Mesenchymal stem cell (in vitro differentiated cells and primary cell): ENCODE data around the gene ACER3.

Source experiments
- DNase-seq: peaks from one replicate; pipeline ENCODE4 v3.0.0-alpha.2; 2013
- H2AFZ ChIP-seq: one replicate; pipeline ENCODE4 v1.6.1; 2013; ENCODE audit warnings: low read depth, mild to moderate bottlenecking, control low read depth, inconsistent platforms, low read length, moderate library complexity
- H2AK5ac ChIP-seq: 2 replicates; pipeline ENCODE4 v1.6.1; 2013; ENCODE audit warnings: low read length, moderate library complexity, mild to moderate bottlenecking, inconsistent platforms; ENCODE audit not compliant: severe bottlenecking
- H2BK120ac ChIP-seq: one replicate; pipeline ENCODE4 v1.6.1; 2013; ENCODE audit warnings: low read depth, mild to moderate bottlenecking, inconsistent platforms, low read length, moderate library complexity
- H2BK12ac ChIP-seq, 2 experiments: one replicate each; pipeline ENCODE4 v1.6.1; 2013; ENCODE audit warnings: inconsistent platforms in 2 of 2, low read length in 2 of 2, mild to moderate bottlenecking in 2 of 2, moderate library complexity in 2 of 2, control low read depth in 1 of 2
- H2BK15ac ChIP-seq: one replicate; pipeline ENCODE4 v1.6.1; 2013; ENCODE audit warnings: mild to moderate bottlenecking, low read depth, inconsistent platforms; ENCODE audit not compliant: poor library complexity, severe bottlenecking
- H2BK5ac ChIP-seq: 2 replicates; pipeline ENCODE4 v1.6.1; 2013; ENCODE audit warnings: low read depth, mild to moderate bottlenecking, low read length, control low read depth, inconsistent platforms; ENCODE audit not compliant: poor library complexity, severe bottlenecking
- H3K14ac ChIP-seq, 2 experiments: one replicate each; pipeline ENCODE4 v1.6.1; 2013; ENCODE audit warnings: inconsistent platforms in 2 of 2, low read length in 2 of 2, control low read depth in 1 of 2, mild to moderate bottlenecking in 1 of 2, moderate library complexity in 1 of 2
- H3K18ac ChIP-seq, 2 experiments: one replicate each; pipeline ENCODE4 v1.6.1; 2013; ENCODE audit warnings: inconsistent platforms in 2 of 2, low read length in 2 of 2, control low read depth in 1 of 2, low read depth in 1 of 2, mild to moderate bottlenecking in 1 of 2
- H3K23ac ChIP-seq, 2 experiments: one replicate each; pipeline ENCODE4 v1.6.1; 2013; ENCODE audit warnings: inconsistent platforms in 2 of 2, low read length in 2 of 2, mild to moderate bottlenecking in 2 of 2, moderate library complexity in 2 of 2, control low read depth in 1 of 2
- H3K27ac ChIP-seq: 2 replicates; pipeline ENCODE4 v1.5.1; 2013; ENCODE audit warnings: mild to moderate bottlenecking, moderate library complexity, low read length, control low read depth, inconsistent platforms; ENCODE audit not compliant: poor library complexity, severe bottlenecking
- H3K27me3 ChIP-seq, 2 experiments: 2 replicates each; pipeline versions ENCODE4 v1.6.1 to v1.7.0; 2013; ENCODE audit warnings: low read length in 2 of 2, mild to moderate bottlenecking in 2 of 2, moderate library complexity in 2 of 2, control low read depth in 1 of 2, inconsistent platforms in 1 of 2; ENCODE audit not compliant: control insufficient read depth in 1 of 2, insufficient read depth in 1 of 2
- H3K36me3 ChIP-seq, 2 experiments: 2 replicates each; pipeline versions ENCODE4 v1.6.1 to v1.7.0; 2013; ENCODE audit warnings: low read length in 2 of 2, control low read depth in 1 of 2, inconsistent platforms in 1 of 2, low read depth in 1 of 2, mild to moderate bottlenecking in 1 of 2; ENCODE audit not compliant: insufficient read depth in 2 of 2, control insufficient read depth in 1 of 2
- H3K4ac ChIP-seq, 2 experiments: one replicate each; pipeline ENCODE4 v1.6.1; 2013; ENCODE audit warnings: inconsistent platforms in 2 of 2, low read length in 2 of 2, mild to moderate bottlenecking in 2 of 2, moderate library complexity in 2 of 2, control low read depth in 1 of 2, low read depth in 1 of 2
- H3K4me1 ChIP-seq: 2 replicates; pipeline ENCODE4 v1.6.1; 2013; ENCODE audit warnings: low read depth, low read length, control low read depth; ENCODE audit not compliant: control insufficient read depth, insufficient read depth
- H3K4me2 ChIP-seq: 2 replicates; pipeline ENCODE4 v1.6.1; 2013; ENCODE audit warnings: low read length, mild to moderate bottlenecking, inconsistent platforms; ENCODE audit not compliant: poor library complexity, severe bottlenecking
- H3K4me3 ChIP-seq, 2 experiments: 2 replicates each; pipeline versions ENCODE4 v1.5.1 to v1.7.0; 2013; ENCODE audit warnings: low read length in 2 of 2, mild to moderate bottlenecking in 2 of 2, control low read depth in 1 of 2, low read depth in 1 of 2; ENCODE audit not compliant: insufficient read depth in 1 of 2
- H3K79me1 ChIP-seq: replicated peaks from 2 replicates; pipeline ENCODE4 v1.6.1; 2013; ENCODE audit warnings: mild to moderate bottlenecking, control low read depth, low read length, inconsistent platforms; ENCODE audit not compliant: poor library complexity, severe bottlenecking
- H3K9ac ChIP-seq: 2 replicates; pipeline ENCODE4 v1.7.0; 2013; ENCODE audit warnings: mild to moderate bottlenecking, low read length, moderate library complexity
- H3K9me3 ChIP-seq: 2 replicates; pipeline ENCODE4 v1.7.0; 2013; ENCODE audit warnings: mild to moderate bottlenecking, low read length; ENCODE audit not compliant: control insufficient read depth
- H4K8ac ChIP-seq: one replicate; pipeline ENCODE4 v1.6.1; 2013; ENCODE audit warnings: inconsistent platforms, mild to moderate bottlenecking, low read length, moderate library complexity
- H4K91ac ChIP-seq: one replicate; pipeline ENCODE4 v1.6.1; 2013; ENCODE audit warnings: mild to moderate bottlenecking, low read length, inconsistent platforms
- WGBS: methylation state at CpG from one replicate; pipeline ENCODE4 v1.1.7; 2013; ENCODE audit warnings: mixed read lengths; 5-methylcytosine and 5-hydroxymethylcytosine counted together

Gene ACER3

DNA sequence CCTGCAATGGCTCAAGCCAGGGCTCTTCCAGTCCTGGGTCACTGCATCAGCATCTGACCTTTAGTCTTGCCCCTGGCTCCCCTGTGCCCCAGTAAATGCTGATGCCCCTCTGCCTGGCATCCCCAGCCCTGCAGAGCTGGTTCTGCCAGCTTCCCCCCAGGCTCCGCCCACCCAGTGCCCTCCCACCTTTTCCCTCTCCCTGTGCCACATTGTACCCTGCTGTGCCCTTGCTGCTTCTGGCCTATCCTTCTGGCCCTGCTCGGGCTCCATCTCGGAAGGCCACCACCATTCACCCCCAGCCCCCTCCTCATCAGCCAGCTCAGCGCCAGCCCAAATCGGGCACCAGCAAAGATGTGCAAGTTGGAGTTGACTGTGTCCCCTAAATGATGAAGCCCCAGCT lies 213.5 kb downstream of the ACER3 start:
- Histone ChIP-seq H3K4me3 (peak overlapping the region in 1 of 2 experiments; percentile 63), H3K36me3 (no peaks in the 10 kb centered on the region), H3K79me1 (peaks cover 26% of the 10 kb centered on the region), H2BK12ac (peak overlapping the region; percentile 37 to 59), H3K4me2 (no peak overlapping the region), H2BK15ac (peak overlapping the region; percentile 71), H4K91ac (peak overlapping the region; percentile 89), H3K4me1 (peaks cover 26% of the 10 kb centered on the region), H3K14ac (peak overlapping the region in 1 of 2 experiments; percentile 36), H2BK120ac (no peak overlapping the region), H2AK5ac (no peak overlapping the region), H2BK5ac (no peak overlapping the region), H3K23ac (no peak overlapping the region), H3K9me3 (peaks cover 5% of the 10 kb centered on the region), H3K18ac (peak overlapping the region; percentile 79 to 87), H4K8ac (peak overlapping the region; percentile 93), H3K27ac (no peak overlapping the region), H2AFZ (no peak overlapping the region), H3K4ac (peak overlapping the region; percentile 30 to 33), H3K27me3 (no peaks in the 10 kb centered on the region), H3K9ac (peak overlapping the region; percentile 89)
- 100% methylated on average over 5 of the region's 5 CpGs for WGBS
- no peak for DNase-seq

GRCh38 chr11:77074626-77075221 lies 214.0 kb downstream of the ACER3 start:
- Histone ChIP-seq H3K79me1 (peaks cover 21% of the 10 kb centered on the region), H3K18ac (peak overlapping the region in 1 of 2 experiments; percentile 29), H3K27me3 (no peaks in the 10 kb centered on the region), H2AK5ac (no peak overlapping the region), H2AFZ (no peak overlapping the region), H3K4me3 (peak overlapping the region in 1 of 2 experiments; percentile 63), H4K91ac (peak overlapping the region; percentile 44), H3K23ac (no peak overlapping the region), H3K27ac (no peak overlapping the region), H2BK5ac (no peak overlapping the region), H3K9me3 (peaks cover 5% of the 10 kb centered on the region), H3K4ac (no peak overlapping the region), H4K8ac (peak overlapping the region; percentile 8), H2BK15ac (peak overlapping the region; percentile 71), H3K9ac (peak overlapping the region; percentile 89), H2BK120ac (no peak overlapping the region), H3K4me1 (peaks cover 26% of the 10 kb centered on the region), H3K4me2 (no peak overlapping the region), H2BK12ac (peak overlapping the region; percentile 1 to 59), H3K14ac (no peak overlapping the region), H3K36me3 (no peaks in the 10 kb centered on the region)
- WGBS = 92% methylated on average over 15 of the region's 15 CpGs
- no peak for DNase-seq

DNA sequence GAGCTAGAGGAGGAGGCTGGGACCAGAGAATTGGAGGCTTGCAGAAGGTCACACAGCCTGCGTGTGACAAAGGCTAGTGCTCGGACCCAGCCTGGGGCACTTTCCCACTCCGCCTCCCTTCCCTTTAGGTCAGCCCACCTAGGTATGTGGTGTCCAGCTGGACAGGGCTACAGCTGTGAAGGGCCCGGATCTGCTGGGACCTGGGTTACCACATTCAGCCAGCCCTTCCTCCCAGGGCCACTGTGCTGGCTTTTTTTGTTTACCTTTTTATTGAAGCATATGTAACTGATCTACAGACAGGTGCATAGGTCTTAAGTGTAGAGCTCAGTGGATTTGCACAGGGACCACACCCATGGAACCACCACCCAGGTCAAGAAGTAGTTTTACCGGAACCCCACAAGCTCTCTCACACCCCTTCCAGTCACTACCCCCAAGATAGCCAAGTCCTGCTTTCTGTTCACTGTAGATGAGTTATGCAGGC lies 214.7 kb downstream of the ACER3 start:
- H3K27ac ChIP-seq = no peak overlapping the region
- no peak overlapping the region for H2AK5ac ChIP-seq
- H3K79me1 ChIP-seq = peaks cover 17% of the 10 kb centered on the region
- H3K4ac ChIP-seq = no peak overlapping the region
- no peak overlapping the region for H4K91ac ChIP-seq
- peaks cover 27% of the 10 kb centered on the region for H3K4me1 ChIP-seq
- no peak overlapping the region for H3K4me3 ChIP-seq
- no peaks in the 10 kb centered on the region for H3K27me3 ChIP-seq
- H2AFZ ChIP-seq = no peak overlapping the region
- DNase-seq = no peak
- H3K18ac ChIP-seq = peak overlapping the region in 1 of 2 experiments; percentile 18
- no peak overlapping the region for H3K4me2 ChIP-seq
- H3K36me3 ChIP-seq = peaks cover 0 to 1% of the 10 kb centered on the region in 2 experiments
- WGBS = 98% methylated on average over 4 of the region's 5 CpGs
- H2BK120ac ChIP-seq = no peak overlapping the region
- no peak overlapping the region for H3K14ac ChIP-seq
- H2BK15ac ChIP-seq = no peak overlapping the region
- H3K9me3 ChIP-seq = peaks cover 5% of the 10 kb centered on the region
- no peak overlapping the region for H3K9ac ChIP-seq
- H3K23ac ChIP-seq = no peak overlapping the region
- H2BK12ac ChIP-seq = peak overlapping the region in 1 of 2 experiments; percentile 51
- H4K8ac ChIP-seq = no peak overlapping the region
- H2BK5ac ChIP-seq = no peak overlapping the region
